Measurements from ENCODE around the gene APP.

Gene APP

DNA sequence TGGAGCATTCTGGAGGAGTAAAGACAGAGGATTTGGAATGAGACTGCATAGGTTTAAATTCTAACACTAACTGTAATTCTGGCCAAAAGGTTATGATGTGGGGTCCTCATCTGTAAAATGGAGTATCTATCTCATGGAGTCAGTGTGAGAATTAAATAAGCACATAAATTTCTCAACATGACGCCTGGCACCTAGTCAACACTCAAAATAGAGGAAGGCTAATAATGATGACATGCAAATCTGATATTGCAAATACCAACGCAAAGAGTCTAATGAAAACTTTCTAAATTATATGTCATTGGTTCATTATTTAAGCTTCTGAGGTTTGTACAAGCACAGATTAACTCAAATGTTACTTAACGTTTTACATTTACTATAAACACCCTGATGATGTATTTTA is 29.6 kb downstream of the APP start:
- TF ChIP-seq ZFP30 (CRISPR knock-in tag; IDR thresholded peaks at IDR 0.05), result no peak
- no peak for TF ChIP-seq ESRRG (CRISPR knock-in tag; IDR thresholded peaks at IDR 0.05)
- no peak for TF ChIP-seq PPARA (CRISPR knock-in tag; IDR thresholded peaks at IDR 0.05; ENCODE audit: borderline replicate concordance)
- no peak for TF ChIP-seq CSDC2 (CRISPR knock-in tag; IDR thresholded peaks at IDR 0.05)
- no peak for TF ChIP-seq OSR1 (CRISPR knock-in tag; IDR thresholded peaks at IDR 0.05)
- no peak for TF ChIP-seq BACH2 (CRISPR knock-in tag; IDR thresholded peaks at IDR 0.05; ENCODE audit: borderline replicate concordance)
- no peak for TF ChIP-seq ZC3H10 (CRISPR knock-in tag; IDR thresholded peaks at IDR 0.05)
- ATAC-seq, result no peak

DNA sequence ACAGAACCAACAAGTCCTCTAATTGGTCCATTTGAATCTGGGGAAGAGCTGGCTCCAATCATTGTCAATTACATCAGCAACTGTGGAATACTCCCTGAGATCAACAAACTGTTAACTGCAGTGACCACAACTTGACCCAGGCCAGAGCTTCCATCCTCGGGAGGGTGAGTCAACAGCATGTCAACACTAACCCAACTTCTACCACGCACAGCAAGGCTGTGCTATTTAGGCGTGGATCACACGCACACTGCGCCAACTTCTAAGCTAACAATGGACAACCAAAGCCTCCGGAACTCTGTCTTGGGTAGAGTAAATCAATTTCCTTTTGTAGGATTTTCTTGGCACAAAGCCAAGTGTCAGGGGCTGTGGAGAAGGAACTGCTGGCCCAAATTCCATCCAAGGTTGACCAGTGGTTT is 30.4 kb downstream of the APP start:
- peak; percentile 71 for TF ChIP-seq ZFP3 (CRISPR knock-in tag; IDR thresholded peaks at IDR 0.05)
- 0 out of 2 replicates have a peak, but pooled peaks have one; percentile 26 for TF ChIP-seq ISL1 (CRISPR knock-in tag; IDR thresholded peaks at IDR 0.05)
- TF ChIP-seq ZNF70 (CRISPR knock-in tag; IDR thresholded peaks at IDR 0.05), result no peak
- peak; percentile 89 for ATAC-seq

DNA sequence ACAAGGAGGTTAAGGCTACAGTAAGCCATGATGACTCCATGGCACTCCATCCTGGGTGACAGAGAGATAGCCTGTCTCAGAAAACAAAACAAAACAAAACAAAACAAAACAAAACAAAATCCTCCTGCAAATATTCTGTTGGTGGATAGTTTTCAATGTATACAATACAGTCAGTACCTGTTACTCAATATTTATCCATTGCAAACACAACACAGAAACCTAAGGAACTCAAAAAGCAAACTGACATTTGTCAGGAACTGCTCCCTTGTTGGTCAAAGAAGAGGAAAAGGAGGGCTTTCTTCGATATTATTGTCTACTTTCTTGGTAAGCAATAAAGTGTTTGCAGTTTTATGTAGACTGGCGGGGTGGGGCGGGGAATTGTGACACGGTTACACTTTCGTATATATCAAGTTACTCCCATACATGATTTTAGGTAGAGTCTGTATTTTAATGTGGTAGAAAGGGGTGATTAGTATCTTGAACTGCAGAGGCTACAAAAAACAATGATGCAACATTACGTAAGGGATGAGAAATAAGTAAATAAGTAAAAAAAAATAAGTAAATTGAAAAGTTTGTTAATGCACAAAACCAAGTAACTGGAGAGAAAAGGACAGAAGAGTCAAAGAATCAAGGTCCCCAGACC is 31.8 kb downstream of the APP start:
- TF ChIP-seq PPARA (CRISPR knock-in tag; IDR thresholded peaks at IDR 0.05; ENCODE audit: borderline replicate concordance) (no peak), BACH2 (CRISPR knock-in tag; IDR thresholded peaks at IDR 0.05; ENCODE audit: borderline replicate concordance) (no peak), ZNF70 (CRISPR knock-in tag; IDR thresholded peaks at IDR 0.05) (no peak), GLIS3 (CRISPR knock-in tag; IDR thresholded peaks at IDR 0.05) (no peak), TCF4 (CRISPR knock-in tag; IDR thresholded peaks at IDR 0.05; ENCODE audit: borderline replicate concordance) (no peak), OSR1 (CRISPR knock-in tag; IDR thresholded peaks at IDR 0.05) (no peak), ZC3H10 (CRISPR knock-in tag; IDR thresholded peaks at IDR 0.05) (no peak), RARB (CRISPR knock-in tag; IDR thresholded peaks at IDR 0.05) (no peak), ISL1 (CRISPR knock-in tag; IDR thresholded peaks at IDR 0.05) (no peak)
- TF ChIP-seq, protein P1, sequence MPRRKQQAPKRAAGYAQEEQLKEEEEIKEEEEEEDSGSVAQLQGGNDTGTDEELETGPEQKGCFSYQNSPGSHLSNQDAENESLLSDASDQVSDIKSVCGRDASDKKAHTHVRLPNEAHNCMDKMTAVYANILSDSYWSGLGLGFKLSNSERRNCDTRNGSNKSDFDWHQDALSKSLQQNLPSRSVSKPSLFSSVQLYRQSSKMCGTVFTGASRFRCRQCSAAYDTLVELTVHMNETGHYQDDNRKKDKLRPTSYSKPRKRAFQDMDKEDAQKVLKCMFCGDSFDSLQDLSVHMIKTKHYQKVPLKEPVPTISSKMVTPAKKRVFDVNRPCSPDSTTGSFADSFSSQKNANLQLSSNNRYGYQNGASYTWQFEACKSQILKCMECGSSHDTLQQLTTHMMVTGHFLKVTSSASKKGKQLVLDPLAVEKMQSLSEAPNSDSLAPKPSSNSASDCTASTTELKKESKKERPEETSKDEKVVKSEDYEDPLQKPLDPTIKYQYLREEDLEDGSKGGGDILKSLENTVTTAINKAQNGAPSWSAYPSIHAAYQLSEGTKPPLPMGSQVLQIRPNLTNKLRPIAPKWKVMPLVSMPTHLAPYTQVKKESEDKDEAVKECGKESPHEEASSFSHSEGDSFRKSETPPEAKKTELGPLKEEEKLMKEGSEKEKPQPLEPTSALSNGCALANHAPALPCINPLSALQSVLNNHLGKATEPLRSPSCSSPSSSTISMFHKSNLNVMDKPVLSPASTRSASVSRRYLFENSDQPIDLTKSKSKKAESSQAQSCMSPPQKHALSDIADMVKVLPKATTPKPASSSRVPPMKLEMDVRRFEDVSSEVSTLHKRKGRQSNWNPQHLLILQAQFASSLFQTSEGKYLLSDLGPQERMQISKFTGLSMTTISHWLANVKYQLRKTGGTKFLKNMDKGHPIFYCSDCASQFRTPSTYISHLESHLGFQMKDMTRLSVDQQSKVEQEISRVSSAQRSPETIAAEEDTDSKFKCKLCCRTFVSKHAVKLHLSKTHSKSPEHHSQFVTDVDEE (CRISPR knock-in tag; IDR thresholded peaks at IDR 0.05), result no peak
- TF ChIP-seq, protein P2, sequence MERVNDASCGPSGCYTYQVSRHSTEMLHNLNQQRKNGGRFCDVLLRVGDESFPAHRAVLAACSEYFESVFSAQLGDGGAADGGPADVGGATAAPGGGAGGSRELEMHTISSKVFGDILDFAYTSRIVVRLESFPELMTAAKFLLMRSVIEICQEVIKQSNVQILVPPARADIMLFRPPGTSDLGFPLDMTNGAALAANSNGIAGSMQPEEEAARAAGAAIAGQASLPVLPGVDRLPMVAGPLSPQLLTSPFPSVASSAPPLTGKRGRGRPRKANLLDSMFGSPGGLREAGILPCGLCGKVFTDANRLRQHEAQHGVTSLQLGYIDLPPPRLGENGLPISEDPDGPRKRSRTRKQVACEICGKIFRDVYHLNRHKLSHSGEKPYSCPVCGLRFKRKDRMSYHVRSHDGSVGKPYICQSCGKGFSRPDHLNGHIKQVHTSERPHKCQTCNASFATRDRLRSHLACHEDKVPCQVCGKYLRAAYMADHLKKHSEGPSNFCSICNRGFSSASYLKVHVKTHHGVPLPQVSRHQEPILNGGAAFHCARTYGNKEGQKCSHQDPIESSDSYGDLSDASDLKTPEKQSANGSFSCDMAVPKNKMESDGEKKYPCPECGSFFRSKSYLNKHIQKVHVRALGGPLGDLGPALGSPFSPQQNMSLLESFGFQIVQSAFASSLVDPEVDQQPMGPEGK (CRISPR knock-in tag; IDR thresholded peaks at IDR 0.05; ENCODE audit: borderline replicate concordance), result no peak
- ATAC-seq, result no peak

DNA sequence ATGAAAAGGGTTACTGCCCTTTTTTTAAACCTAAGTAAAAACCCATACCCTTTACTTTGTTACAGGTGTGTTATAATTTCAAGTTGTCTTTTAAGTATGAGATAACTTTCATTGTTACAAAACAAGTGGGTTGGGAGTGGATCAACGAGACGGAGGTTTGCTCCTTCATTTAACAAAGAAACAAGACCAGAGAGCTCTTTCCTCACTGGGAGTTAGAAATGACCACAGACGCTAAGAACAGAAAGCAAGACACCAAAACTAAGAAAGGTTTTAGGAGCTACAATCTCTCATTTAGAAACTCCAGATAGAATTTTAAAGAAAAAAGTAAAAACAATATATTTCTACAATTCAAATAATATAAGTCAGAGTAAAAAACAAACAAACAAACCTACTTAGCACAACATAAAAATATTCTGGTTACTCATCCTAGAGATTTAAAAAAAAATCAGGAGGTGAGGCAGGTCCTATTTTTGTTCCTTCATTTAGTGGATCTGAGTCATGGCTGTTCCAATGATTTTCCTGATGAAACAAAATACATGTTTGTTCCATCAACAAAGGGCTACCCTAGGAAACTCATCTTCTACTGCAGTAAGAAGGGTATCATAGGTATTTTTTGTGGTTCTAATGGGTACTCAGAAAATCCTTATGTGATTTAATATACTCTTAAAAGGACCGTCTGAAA is 33.0 kb downstream of the APP start:
- TF ChIP-seq ZC3H10 (CRISPR knock-in tag; IDR thresholded peaks at IDR 0.05), result no peak
- no peak for TF ChIP-seq SNAI2 (CRISPR knock-in tag; IDR thresholded peaks at IDR 0.05)
- no peak for TF ChIP-seq ZFP3 (CRISPR knock-in tag; IDR thresholded peaks at IDR 0.05)
- TF ChIP-seq ZNF565 (CRISPR knock-in tag; conservative IDR thresholded peaks at IDR 0.05; ENCODE audit: low read depth), result no peak
- TF ChIP-seq RARB (CRISPR knock-in tag; IDR thresholded peaks at IDR 0.05), result no peak
- TF ChIP-seq ZNF8 (CRISPR knock-in tag; IDR thresholded peaks at IDR 0.05), result no peak
- no peak for TF ChIP-seq PPARA (CRISPR knock-in tag; IDR thresholded peaks at IDR 0.05; ENCODE audit: borderline replicate concordance)
- TF ChIP-seq GLIS3 (CRISPR knock-in tag; IDR thresholded peaks at IDR 0.05), result no peak
- no peak for ATAC-seq

DNA sequence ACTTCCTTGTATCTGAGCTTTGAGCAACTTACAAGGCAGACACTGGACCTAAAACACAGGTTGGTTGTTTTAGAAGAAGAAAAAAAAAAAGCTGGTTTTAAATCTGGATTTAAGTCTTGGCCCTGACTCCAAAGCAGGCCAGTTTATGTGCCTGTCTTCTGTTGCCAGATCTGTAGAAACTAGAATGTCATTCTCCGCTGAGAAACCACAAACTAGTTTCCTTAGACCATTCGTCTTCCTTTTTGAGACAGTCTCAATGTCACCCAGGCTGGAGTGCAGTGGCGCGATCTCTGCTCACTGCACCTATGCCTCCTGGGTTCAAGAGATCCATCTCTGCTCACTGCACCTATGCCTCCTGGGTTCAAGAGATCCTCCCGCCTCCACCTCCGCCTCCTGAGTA is 33.9 kb downstream of the APP start:
- ATAC-seq, result no peak
- TF ChIP-seq OSR1 (CRISPR knock-in tag; IDR thresholded peaks at IDR 0.05) (no peak), ZNF565 (CRISPR knock-in tag; conservative IDR thresholded peaks at IDR 0.05; ENCODE audit: low read depth) (no peak), ZNF70 (CRISPR knock-in tag; IDR thresholded peaks at IDR 0.05) (no peak), ISL1 (CRISPR knock-in tag; IDR thresholded peaks at IDR 0.05) (no peak), ZFP30 (CRISPR knock-in tag; IDR thresholded peaks at IDR 0.05) (no peak), ESRRG (CRISPR knock-in tag; IDR thresholded peaks at IDR 0.05) (no peak)
- TF ChIP-seq, protein P2 (CRISPR knock-in tag; IDR thresholded peaks at IDR 0.05; ENCODE audit: borderline replicate concordance), result no peak
- TF ChIP-seq, protein P1 (CRISPR knock-in tag; IDR thresholded peaks at IDR 0.05), result no peak
- TF ChIP-seq, protein P3, sequence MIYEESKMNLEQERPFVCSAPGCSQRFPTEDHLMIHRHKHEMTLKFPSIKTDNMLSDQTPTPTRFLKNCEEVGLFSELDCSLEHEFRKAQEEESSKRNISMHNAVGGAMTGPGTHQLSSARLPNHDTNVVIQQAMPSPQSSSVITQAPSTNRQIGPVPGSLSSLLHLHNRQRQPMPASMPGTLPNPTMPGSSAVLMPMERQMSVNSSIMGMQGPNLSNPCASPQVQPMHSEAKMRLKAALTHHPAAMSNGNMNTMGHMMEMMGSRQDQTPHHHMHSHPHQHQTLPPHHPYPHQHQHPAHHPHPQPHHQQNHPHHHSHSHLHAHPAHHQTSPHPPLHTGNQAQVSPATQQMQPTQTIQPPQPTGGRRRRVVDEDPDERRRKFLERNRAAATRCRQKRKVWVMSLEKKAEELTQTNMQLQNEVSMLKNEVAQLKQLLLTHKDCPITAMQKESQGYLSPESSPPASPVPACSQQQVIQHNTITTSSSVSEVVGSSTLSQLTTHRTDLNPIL (CRISPR knock-in tag; IDR thresholded peaks at IDR 0.05; ENCODE audit: low read depth), result no peak
